Activated CD8-positive, alpha-beta memory T cell treated with anti-CD3 and anti-CD28 coated beads, Interleukin-2, amount 50 U/mL, for 4 hours (primary cell): ENCODE measurements around the gene RPTOR.
A peak's percentile ranks its signal among the peaks of the same experiment; 100 is the strongest.

Experiments
- DNase-seq: peaks from one replicate; pipeline ENCODE4 v3.0.0-alpha.2; 2020

Gene RPTOR

DNA sequence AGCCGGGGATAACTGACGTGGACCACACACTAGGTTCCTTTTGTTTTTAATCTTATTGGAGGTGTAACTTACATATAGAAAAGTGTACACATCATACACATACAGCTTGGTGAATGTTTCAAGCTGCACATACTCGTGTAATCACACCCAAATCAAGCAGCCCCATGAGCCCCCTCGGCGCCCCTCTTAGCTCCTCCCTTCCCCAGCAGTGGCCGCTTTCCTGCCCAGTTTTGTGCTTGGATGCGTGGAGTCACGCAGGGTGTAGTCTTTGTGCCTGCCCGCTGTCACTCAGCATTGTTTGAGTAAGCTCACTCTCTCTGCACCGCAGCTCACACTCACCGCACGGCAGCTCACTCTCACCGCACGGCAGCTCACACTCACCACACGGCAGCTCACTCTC, 295.3 kb downstream of the RPTOR start:
- DNase-seq, result no peak

- DNase-seq, result no peak
Observed at GRCh38 chr17:80842456-80843013, 297.9 kb downstream of the RPTOR start.

DNA sequence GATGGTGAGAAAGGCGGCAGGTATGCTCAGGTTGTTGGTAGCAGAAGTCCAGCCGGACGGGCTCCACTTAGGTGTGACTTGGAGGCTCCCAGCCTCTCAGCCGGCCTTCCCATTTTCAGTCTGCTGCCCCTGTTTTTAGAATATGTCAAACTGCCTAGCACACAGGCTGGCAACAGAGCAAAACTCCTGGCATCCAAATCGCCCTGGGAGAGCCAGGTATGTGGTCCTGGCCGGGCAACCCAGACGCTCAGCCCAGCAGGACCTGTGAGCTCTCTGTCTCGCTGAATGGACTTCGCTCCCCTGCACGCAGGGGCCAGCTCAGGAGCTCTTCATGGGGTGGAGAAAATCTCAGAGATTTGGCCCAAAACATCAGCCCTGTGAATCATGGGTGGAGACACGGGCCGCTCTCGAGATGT, 299.1 kb downstream of the RPTOR start:
- DNase-seq, result peak; percentile 11

- DNase-seq, result peak; percentile 9
Observed at GRCh38 chr17:80844418-80844990, 299.9 kb downstream of the RPTOR start.

DNA sequence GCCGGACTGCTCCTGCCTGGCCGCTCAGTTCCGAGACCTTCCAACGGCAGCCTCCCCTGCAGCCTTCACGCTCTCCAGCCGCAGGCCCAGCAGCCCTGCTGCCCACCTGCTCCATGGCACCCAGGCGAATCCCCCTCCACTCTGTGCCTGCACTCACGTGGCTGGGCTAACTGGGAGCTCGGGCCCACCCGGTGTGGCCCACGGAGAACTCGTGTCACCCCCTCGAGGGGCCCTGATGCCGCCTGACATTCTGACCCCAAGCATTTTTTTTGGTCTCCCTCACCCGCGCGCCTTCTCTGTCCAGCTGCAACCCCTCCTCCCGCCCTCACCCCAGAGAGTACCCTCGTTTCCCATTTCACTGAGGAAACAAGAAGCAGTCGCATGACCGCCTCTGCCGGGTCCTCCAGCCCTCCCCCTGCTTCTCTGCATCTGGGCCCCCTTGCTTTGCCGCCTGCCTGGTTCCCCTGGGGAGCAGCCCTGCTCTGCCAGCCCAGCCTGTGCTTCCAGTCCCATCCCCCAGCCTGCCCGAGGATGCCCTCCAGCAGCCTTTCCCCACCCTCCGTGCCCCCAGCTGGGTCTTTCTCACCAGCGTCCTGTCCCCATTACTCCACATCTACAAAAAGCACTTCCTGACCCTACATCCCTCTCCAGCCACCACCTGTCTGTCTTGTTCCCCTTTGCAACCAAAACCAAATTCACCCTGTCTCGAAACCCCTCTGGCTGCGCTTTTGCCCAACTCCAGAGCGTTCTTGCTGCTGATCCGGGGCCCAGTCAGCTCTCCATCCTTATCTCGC, 300.6 kb downstream of the RPTOR start:
- DNase-seq, result no peak

- no peak for DNase-seq
Observed at GRCh38 chr17:80845863-80846671, 301.4 kb downstream of the RPTOR start.

DNA sequence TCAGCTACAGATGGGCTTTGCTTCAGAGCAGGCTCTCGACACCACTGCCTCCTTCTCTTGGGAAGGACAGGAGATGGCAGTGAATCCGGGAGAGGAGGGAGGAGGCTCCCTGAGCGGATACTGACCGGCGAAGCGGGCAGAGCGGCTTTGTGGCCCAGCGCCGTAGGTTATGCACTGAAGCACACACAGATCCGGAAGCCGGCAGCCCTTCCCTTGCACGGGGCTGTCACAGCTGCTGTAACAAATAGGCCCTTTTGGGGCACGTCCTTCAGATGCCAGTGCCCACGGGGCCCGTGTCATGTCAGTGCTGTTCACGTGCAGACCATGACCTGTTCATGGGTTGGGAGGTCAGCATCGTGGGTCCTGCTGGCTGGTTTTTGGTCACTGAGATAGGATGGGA, 302.3 kb downstream of the RPTOR start:
- DNase-seq, result no peak

DNA sequence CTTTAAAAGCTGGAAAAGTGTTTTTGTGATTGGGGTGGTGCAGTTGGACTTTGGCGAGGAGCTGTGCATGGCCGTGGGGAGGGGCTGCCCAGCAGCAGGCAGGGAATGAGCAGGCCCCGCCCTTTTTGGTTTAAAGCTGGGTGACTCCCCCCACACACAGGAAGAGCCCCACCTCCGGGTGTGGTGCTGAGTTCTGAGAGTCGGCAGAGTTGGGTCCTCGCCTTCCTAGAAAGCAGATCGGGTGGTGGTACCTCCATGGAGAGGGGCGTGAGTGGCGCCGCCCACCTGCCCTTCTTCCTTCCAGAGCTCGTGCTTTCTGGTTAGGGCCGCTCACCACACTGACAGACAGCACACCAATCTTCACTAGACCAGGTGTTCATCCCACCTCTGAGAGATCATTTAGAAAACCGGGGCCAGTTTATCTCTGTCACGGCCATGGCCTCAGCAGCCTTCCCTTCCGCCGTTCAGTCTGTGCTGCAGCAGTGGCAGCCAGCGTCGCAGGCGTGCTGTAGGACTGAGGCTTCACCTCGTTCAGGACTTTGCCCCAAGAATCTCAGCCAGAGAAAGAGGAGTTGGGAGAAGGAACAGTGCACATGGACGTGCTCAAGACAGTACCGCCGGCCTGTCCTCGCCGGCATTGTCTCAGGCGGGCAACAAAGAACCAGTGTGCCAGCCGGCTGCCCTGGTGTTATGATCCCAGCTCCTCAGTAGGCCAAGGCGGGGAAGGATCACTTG, 303.0 kb downstream of the RPTOR start:
- DNase-seq, result peak; percentile 65

DNA sequence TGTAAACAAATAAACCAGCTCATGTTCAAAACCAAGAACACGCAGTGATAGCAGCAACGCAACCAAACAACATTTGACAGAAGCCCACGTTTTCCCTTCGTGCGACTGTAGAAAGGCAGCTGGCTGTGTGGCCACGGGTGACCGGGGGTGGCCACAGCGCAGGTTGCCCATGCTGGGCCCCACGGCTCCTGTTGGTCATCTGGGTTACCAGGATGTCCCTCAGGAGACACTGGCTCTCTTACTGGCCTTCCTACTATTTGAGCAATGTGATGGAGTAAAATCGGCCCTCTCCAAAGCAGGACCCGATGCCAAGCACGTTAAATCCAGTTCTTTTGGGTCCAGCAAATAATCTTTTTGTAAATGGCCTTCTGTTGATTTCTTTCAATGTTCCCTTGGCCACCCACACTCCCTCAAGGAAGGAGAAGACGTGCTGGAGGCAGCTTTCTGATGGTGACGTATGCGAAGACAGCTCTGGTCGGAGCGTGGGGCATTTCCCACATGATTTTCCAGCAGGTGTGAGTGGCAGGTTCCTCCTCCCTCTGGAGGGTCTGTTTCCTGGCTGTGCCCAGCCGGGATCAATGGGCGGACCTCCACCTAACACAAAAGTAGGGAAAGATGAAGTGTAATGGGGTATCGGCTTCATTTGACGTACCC, 303.9 kb downstream of the RPTOR start:
- no peak for DNase-seq

GRCh38 chr17:80849119-80849518, 304.5 kb downstream of the RPTOR start:
- DNase-seq, result no peak

GRCh38 chr17:80850109-80850508, 305.5 kb downstream of the RPTOR start:
- no peak for DNase-seq

GRCh38 chr17:80850817-80851216, 306.2 kb downstream of the RPTOR start:
- DNase-seq, result no peak

GRCh38 chr17:80851277-80851925, 306.8 kb downstream of the RPTOR start:
- no peak for DNase-seq

DNA sequence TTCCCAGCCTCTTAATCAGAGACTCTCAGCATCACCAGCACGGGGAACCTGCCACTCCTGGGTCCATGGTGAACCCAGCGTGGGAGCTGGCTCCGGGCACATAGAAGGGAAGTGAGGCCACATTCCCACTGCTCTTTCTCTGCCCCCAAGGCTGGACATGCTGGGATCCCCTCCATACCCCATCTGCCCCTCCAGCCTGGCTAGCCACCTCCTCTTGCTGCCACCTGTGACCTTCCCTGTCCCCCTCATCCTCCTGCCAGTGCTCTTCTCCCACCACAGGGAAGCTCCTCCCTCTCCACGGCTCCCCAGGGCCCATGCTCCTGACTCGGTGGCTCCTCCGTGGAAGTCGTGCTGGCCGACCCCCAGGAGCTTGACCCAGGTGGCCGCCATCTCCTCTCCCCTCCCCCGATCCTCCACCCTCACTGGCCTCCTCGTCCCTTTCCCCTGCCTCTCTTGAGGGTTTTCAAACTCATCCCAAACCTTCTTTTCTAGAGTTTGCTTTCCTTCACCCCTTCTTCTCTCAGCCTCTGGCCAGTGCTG, 307.9 kb downstream of the RPTOR start:
- DNase-seq, result no peak

DNA sequence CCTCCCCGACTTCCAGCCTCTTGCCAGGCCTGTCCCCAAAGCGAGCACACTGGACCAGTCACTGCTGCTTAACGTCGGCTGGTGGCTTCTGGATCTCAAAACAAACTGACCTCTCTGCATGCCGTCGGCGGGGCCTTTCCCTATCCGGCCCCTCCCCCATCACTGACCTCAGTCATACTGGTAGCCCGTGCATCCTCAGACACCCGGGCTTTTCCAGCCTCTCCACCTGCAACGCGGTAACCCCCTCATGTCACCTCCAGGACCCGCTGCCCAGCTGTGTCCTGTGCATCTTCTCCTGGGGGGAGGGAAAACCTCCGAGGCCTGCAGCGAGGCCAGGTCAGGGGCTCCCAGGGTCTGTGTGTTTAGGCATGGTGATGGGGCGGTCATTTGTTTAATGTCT, 308.4 kb downstream of the RPTOR start:
- DNase-seq, result no peak

DNA sequence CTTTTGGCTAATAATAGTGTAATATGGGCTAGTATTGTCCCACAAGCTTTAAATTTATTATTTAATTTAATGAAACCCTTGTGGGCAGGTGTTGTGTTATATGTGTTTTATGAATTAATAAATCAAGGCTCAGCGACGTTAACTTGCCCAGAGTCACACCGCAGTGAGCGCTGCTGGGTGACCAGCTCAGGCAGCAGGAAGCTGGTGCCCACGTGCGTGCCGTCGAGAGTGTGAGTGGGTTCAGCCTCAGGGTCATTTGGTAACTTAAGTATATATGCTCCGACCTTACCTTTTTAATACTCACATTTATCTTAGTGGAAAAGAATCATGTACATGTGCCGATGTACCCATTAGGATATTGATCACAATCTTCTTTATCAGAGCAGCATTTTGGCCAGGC, 309.6 kb downstream of the RPTOR start:
- DNase-seq, result no peak

DNA sequence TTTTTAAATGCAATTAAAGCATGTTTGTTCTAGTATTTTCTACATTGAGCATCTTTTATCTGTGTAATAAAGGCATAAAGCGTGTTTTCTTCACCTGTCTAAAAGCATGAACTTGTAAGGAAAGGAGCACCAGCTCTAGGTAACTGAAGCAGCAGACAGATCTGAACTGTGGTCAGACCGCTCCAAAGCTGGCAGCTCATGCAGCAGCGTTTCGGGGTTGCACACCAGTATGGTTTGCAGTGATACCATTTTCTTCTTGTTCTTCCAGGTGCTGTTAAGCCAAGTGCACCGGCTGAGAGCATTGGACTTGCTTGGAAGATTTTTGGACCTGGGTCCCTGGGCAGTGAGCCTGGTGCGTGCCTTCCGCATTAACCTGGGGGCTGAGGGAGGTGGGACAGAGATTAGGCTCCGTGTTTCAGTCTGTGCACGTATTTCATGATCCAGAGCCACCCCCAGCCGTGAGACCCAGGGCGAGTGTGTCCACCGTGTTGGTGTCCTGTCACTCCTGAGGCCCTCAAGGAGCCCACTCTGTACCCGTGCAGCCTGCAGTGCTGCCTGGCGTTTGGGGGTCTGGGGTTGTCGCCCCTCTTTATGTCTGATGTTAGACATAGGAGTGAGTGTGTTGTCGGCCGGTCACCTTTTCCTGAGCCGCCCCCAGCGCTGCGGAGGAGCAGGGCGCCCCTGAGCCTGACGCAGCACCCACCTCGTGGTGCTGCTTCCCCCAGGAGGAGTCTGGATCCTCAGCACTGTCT, 310.7 kb downstream of the RPTOR start:
- no peak for DNase-seq

DNA sequence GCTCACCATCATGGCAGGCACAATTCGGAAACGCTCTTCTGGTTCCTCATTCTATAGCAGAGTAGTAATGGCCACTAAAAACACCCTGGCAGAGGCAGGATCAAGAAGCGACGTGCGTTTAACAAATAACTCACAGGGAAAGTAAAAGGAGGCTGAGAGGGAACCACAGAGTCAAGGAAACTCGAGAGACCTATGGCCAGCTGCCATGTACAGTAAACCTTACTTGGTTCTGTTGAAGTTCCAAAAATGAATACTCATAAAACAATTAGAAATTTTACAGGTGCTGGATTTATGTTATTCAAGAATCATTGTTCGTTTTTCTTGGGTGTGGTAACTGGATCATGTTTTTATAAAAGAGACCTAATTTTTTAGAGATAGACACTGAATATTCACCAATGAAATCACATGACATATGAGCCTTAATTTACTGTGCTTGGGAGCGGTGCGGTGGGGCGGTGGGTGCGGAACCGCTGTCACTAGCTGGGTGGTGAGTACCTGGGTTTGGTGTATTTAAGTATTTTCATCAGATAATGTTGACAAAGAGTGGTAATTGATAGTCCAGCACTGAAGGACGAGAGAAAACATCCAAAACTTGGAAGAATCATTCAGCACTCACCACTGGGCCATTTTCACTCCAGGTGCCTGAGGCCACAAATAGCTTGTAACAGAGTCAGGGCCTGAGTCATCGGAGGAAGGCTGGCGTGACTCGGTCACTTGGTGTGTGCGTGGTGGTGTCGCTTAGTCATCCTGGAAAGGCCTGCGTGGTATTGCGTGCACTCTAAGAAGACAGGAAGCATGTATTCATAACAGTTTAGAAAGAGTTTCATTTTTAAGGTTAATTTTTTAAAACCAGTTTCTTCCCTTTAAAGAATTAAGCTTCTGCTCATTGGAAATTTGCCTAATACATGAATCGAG, 311.6 kb downstream of the RPTOR start:
- peak; percentile 71 for DNase-seq
